Ovary (tissue), 3 donors: ENCODE data around the gene POU5F1.

ENCODE experiments used
- POLR2A ChIP-seq: fragments of 450-650 bp; IDR thresholded peaks from one replicate; pipeline ENCODE4 v1.6.1; 2017; ENCODE audit warnings: antibody characterized with exemption, mild to moderate bottlenecking, moderate library complexity
- TF ChIP-seq, protein P1 (sequence below), 3 donors: fragments of 450-650 bp in 2 of 3; fragments of 200-600 bp in 1 of 3; IDR thresholded peaks; one replicate each; pipeline versions ENCODE4 v1.5.1 to v1.8.0; 2016 to 2022; ENCODE audit warnings: antibody characterized with exemption in 3 of 3, mild to moderate bottlenecking in 1 of 3
- donor health status: DM: no; HTN: no; CAD: no.

DNA sequence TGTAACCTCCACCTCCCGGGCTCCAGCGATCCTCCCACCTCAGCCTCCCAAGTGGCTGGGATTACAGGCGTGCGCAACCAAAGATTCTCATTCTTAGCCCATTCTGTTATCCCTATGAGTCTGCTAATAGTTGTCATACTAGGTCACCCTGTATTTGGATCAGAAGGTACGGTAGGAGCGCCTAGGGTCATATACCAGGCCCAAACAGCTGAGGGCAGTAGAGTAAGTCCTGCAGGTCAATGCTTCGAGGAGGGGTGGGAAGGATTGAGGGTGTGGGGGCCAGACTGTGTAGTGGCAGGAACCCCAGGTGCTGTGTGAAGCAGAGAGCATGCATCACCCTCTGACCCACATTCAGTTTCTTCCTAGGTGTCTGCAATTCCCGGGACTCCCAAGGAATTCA is 22.7 kb upstream of the POU5F1 start:
- no peak for TF ChIP-seq POLR2A
- TF ChIP-seq, protein P1, sequence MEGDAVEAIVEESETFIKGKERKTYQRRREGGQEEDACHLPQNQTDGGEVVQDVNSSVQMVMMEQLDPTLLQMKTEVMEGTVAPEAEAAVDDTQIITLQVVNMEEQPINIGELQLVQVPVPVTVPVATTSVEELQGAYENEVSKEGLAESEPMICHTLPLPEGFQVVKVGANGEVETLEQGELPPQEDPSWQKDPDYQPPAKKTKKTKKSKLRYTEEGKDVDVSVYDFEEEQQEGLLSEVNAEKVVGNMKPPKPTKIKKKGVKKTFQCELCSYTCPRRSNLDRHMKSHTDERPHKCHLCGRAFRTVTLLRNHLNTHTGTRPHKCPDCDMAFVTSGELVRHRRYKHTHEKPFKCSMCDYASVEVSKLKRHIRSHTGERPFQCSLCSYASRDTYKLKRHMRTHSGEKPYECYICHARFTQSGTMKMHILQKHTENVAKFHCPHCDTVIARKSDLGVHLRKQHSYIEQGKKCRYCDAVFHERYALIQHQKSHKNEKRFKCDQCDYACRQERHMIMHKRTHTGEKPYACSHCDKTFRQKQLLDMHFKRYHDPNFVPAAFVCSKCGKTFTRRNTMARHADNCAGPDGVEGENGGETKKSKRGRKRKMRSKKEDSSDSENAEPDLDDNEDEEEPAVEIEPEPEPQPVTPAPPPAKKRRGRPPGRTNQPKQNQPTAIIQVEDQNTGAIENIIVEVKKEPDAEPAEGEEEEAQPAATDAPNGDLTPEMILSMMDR (IDR thresholded peaks at IDR 0.05): no peak
